OCI-LY7 (cell line): ENCODE results near the gene PCDHGA1. TPM values are rescaled to one million over a fixed set of nuclear protein-coding genes. Genes with fewer than 3 reads are reported as not detected.
A peak's percentile ranks its signal among the peaks of the same experiment; 100 is the strongest.

Source experiments
- BruUV-seq: library from RNA; stranded (reverse); fragments of 400-500 nt; replicated peaks from 2 replicates; lab custom pipeline; 2021; lab: Mats Ljungman, UMichigan
- CTCF ChIA-PET: fragments of 300-600 bp; sonication (Branson Sonifier 250); formaldehyde crosslinking; loops from one replicate; lab custom pipeline; 2022; ENCODE audit warnings: antibody characterized with exemption; ENCODE audit not compliant: unreplicated experiment; lab: Charles Lee
- POLR2A ChIA-PET: fragments of 300-600 bp; sonication (Branson Sonifier 250); formaldehyde crosslinking; loops from one replicate; lab custom pipeline; 2022; ENCODE audit warnings: antibody characterized with exemption; lab: Charles Lee
- DNase-seq: peaks from one replicate; pipeline ENCODE4 v3.0.0-alpha.2; 2015; ENCODE audit warnings: low spot score
- H2AFZ ChIP-seq: fragments of 200-600 bp; sonication (generic), shearing (Covaris generic); 2 replicates; pipeline ENCODE4 v1.6.1; 2014; ENCODE audit warnings: mild to moderate bottlenecking, antibody characterized with exemption, low read length, moderate library complexity
- H3K27ac ChIP-seq: fragments of 200-600 bp; sonication (generic); 2 replicates; pipeline ENCODE4 v1.5.1; 2014; ENCODE audit warnings: mixed run types, low read depth, mild to moderate bottlenecking, moderate library complexity, low read length, inconsistent platforms; ENCODE audit not compliant: poor library complexity, severe bottlenecking
- H3K36me3 ChIP-seq: fragments of 200-600 bp; sonication (generic); 2 replicates; pipeline ENCODE4 v1.6.1; 2014; ENCODE audit warnings: mild to moderate bottlenecking, antibody characterized with exemption, low read length, moderate library complexity, mixed read lengths; ENCODE audit not compliant: insufficient read depth
- H3K4me1 ChIP-seq: fragments of 200-600 bp; sonication (generic); 2 replicates; pipeline ENCODE4 v1.5.1; 2014; ENCODE audit warnings: mild to moderate bottlenecking, low read length; ENCODE audit not compliant: insufficient read depth, poor library complexity, severe bottlenecking
- H3K4me2 ChIP-seq: fragments of 200-600 bp; sonication (generic); 2 replicates; pipeline ENCODE4 v1.6.1; 2014; ENCODE audit warnings: mild to moderate bottlenecking, low read length
- H3K4me3 ChIP-seq: fragments of 200-600 bp; sonication (generic); 2 replicates; pipeline ENCODE4 v1.5.1; 2014; ENCODE audit warnings: mild to moderate bottlenecking, low read depth, low read length; ENCODE audit not compliant: poor library complexity, severe bottlenecking
- H3K79me2 ChIP-seq: fragments of 200-600 bp; sonication (generic); 2 replicates; pipeline ENCODE4 v1.6.1; 2016; ENCODE audit warnings: low read depth, mild to moderate bottlenecking, low read length, moderate library complexity, mixed read lengths; ENCODE audit not compliant: insufficient read depth
- H3K9me2 ChIP-seq: fragments of 200-600 bp; sonication (generic); 2 replicates; pipeline ENCODE4 v1.6.1; 2016; ENCODE audit warnings: mild to moderate bottlenecking, low read length, mixed read lengths; ENCODE audit not compliant: insufficient read depth
- H3K9me3 ChIP-seq: fragments of 200-600 bp; sonication (generic); 2 replicates; pipeline ENCODE4 v1.6.1; 2014; ENCODE audit warnings: mild to moderate bottlenecking, mixed run types, low read length, mixed read lengths
- H4K20me1 ChIP-seq: fragments of 200-600 bp; sonication (generic); 2 replicates; pipeline ENCODE4 v1.6.1; 2014; ENCODE audit warnings: mild to moderate bottlenecking, antibody characterized with exemption, low read length, moderate library complexity, mixed read lengths; ENCODE audit not compliant: insufficient read depth
- CTCF ChIP-seq: fragments of 200-600 bp; sonication (generic); conservative IDR thresholded peaks from 2 replicates; pipeline ENCODE4 v1.5.1; 2014; ENCODE audit warnings: mild to moderate bottlenecking, antibody characterized with exemption, low read length, moderate library complexity, mixed read lengths
- EZH2phosphoT487 ChIP-seq: fragments of 200-600 bp; sonication (generic); IDR thresholded peaks from 2 replicates; pipeline ENCODE4 v1.6.1; 2018; ENCODE audit warnings: low read depth, borderline replicate concordance, mild to moderate bottlenecking, mixed run types, antibody characterized with exemption, low read length, moderate library complexity, mixed read lengths
- intact Hi-C: fragments of 100-400 bp; cut with micrococcal nuclease; formaldehyde crosslinking; loops from one replicate; pipeline ENCODE4 v1.10.0; 2022; ENCODE audit not compliant: unreplicated experiment
- total RNA-seq, 2 experiments: library from RNA; depleted of rRNA in 1 of 2; stranded (reverse); fragments of >200 nt in 1 of 2; shearing (Covaris generic) in 1 of 2; gene quantifications; 2 replicates each; pipeline ENCODE4 v1.2.3, GENCODE V29; 2014 to 2022

PCDHGA1 gene
- total RNA-seq, 2 experiments from 2014 or later: 1.3 to 1.9 TPM

DNA sequence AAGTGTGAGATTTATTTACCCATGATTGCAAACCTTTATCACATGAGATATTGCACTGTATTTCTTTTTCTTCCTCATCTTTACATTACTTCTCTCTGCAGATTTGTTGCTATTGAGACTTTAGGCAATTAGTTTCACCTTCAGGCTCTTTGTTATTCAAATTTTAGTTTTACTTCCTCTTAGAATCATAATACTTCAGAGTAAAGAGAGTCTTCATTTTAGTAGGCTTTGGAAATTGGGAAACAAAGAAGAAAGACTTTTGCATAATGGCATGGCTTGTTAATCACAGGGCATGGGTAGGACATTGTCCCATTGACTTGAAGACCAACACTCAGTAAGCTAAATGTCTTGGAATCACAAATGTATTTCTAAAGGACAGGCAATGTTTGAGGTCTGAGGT, 32.4 kb downstream of the PCDHGA1 start:
- peak overlapping the region; percentile 60; the same call in 1 of the 2 replicates for H2AFZ ChIP-seq
- intact Hi-C loops: loop anchor here (5.0 kb wide), 1 partner anchor 115 kb away; the partner anchor contains the start of gene PCDHGC3
- peaks cover 24% of the 10 kb centered on the region for H3K36me3 ChIP-seq
- peaks cover 24% of the 10 kb centered on the region; the same call in 1 of the 2 replicates for H3K79me2 ChIP-seq
- H3K9me3 ChIP-seq: no peaks in the 10 kb centered on the region; the same call in 1 of the 2 replicates
- peak overlapping the region; percentile 85 for H3K27ac ChIP-seq
- peaks cover 41% of the 10 kb centered on the region for H3K4me1 ChIP-seq
- H3K4me3 ChIP-seq: peak overlapping the region; percentile 66
- ChIA-PET POLR2A (no interaction called here), CTCF (interaction anchor here (0.6 kb wide), 1 partner anchor 51 kb away, joined by 3 read pairs; no protein-coding TSS in a partner anchor)
- BruUV-seq: no TSS peak
- TF ChIP-seq CTCF (no peak), EZH2phosphoT487 (no peak)
- peak overlapping the region; percentile 79 for H3K4me2 ChIP-seq
- peak; percentile 59 for DNase-seq
- H4K20me1 ChIP-seq: no peaks in the 10 kb centered on the region
- no peaks in the 10 kb centered on the region for H3K9me2 ChIP-seq

DNA sequence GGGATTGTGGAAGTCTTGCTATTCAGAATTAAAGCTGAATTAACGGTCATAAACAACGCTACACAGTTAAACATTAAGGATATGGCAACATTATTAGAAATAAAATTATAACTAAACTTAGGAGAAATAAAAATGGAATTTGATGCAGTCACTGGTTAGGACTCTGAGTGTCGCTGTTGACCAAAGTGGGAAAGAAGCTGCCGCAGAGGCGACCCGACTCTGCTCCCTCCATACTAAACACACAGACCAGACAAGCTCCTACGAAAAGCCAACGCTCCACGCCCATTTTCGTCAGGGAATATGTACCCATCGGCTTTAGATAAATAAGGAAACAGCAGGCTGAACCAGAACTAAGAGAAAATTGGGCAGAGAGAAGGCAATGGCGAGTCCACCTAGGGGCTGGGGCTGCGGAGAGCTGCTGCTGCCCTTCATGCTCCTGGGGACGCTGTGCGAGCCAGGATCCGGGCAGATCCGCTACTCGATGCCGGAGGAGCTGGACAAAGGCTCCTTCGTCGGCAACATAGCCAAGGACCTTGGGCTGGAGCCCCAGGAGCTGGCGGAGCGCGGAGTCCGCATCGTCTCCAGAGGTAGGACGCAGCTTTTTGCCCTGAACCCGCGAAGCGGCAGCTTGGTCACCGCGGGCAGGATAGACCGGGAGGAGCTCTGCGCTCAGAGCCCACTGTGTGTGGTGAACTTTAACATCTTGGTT, 33.8 kb downstream of the PCDHGA1 start, which contains the start of gene PCDHGA5:
TSS of gene PCDHGA5 (plus strand) at position 211 of the 709 bp plus-strand sequence. CDS start at position 380, 169 bp downstream.
- H3K9me3 ChIP-seq: no peaks in the 10 kb centered on the region; the same call in 1 of the 2 replicates
- intact Hi-C loops: loop anchor here (5.0 kb wide), 1 partner anchor 113 kb away; the partner anchor contains the start of gene PCDHGC3

More for the DNA sequence above, 33.8 kb downstream of the PCDHGA1 start, which contains the start of gene PCDHGA5:
- Histone ChIP-seq H3K4me1 (peaks cover 41% of the 10 kb centered on the region), H3K4me2 (peak within 1 kb of the TSS; percentile 79), H2AFZ (no peak within 1 kb of the TSS; the same call in 1 of the 2 replicates), H3K27ac (peak within 1 kb of the TSS; percentile 85), H3K36me3 (peaks cover 24% of the 10 kb centered on the region), H3K79me2 (peaks cover 24% of the 10 kb centered on the region; the same call in 1 of the 2 replicates), H3K9me2 (no peaks in the 10 kb centered on the region), H4K20me1 (no peaks in the 10 kb centered on the region), H3K4me3 (peak within 1 kb of the TSS; percentile 66)
- TF ChIP-seq CTCF (peak; percentile 54), EZH2phosphoT487 (no peak)
- CTCF ChIA-PET: interaction anchor here (0.8 kb wide), 1 partner anchor 17 kb away, joined by 3 read pairs; no protein-coding TSS in a partner anchor
- POLR2A ChIA-PET: interaction anchor here (0.5 kb wide), 1 partner anchor 170 kb away, joined by 5 read pairs; no protein-coding TSS in a partner anchor
- no peak for DNase-seq
- BruUV-seq: no TSS peak
